ENCODE data around the gene USHBP1.
A peak's percentile ranks its signal among the peaks of the same experiment; 100 is the strongest.

USHBP1 gene

DNA sequence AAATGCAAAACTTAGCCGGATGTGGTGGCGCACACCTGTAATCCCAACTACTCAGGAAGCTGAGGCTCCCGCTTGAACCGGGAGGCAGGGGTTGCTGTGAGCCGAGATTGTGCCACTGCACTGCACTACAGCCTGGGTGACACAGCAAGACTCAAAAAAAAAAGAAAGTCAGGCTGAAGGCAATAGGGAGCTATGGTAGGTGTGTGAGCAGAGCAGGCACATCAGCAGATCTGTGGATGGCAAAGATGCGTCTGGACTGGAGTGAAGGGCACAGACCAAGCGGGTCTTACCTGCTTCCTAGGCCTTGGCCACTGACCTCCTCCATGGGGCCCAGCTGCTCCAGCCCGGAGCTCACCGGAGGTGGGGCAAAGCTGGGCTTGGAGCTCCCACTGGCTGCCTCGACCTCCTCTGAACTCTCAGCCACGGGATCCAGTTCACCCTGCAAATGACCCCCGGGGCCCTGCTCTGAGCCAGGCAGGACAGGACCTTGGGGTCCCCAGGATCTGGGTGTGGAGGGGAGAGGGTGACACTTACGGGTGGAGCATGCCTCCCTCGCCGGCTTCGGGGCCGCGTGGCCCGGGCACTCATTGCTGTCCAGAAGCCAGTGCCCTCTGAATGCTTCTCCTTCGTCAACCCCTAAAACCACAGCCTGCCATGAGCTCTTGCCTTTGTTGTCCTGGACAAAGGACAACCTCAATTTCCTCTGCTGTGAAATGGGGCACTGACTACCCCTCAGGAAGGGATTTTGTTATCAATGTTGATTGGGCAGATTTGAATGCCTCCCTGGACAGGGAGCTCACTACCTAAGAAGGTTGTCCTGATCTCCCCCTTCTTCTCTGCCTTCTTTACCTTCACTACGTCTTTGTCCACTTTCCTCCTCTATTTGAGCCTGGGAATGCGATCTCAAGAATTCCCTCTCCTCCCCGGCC is 569 bp downstream of the USHBP1 start:
- no peak overlapping the region for H3K4me3 ChIP-seq (ENCODE audit: low read depth, low read length)

DNA sequence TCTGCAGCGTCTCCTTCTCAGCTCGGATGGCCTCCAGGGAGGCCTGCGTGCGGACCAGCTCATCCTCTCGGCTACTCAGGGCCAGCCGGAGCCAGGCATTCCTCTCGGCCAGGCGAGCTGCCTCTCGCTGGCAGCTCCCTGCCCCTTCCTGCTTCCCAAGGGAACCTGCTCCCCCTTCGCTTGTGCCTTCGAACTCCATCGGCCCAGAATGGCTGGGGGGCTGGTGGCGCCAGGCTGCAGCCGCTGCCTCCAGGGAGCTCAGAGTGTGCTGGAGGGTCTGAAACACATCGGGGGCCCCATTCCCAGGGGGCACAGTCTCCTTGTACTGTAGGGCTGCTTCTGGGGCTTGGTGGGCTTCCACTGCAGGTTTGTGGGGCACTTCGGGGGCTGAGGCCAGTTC is 2.0 kb downstream of the USHBP1 start:
- H3K4me3 ChIP-seq (ENCODE audit: low read depth, low read length): no peak overlapping the region

DNA sequence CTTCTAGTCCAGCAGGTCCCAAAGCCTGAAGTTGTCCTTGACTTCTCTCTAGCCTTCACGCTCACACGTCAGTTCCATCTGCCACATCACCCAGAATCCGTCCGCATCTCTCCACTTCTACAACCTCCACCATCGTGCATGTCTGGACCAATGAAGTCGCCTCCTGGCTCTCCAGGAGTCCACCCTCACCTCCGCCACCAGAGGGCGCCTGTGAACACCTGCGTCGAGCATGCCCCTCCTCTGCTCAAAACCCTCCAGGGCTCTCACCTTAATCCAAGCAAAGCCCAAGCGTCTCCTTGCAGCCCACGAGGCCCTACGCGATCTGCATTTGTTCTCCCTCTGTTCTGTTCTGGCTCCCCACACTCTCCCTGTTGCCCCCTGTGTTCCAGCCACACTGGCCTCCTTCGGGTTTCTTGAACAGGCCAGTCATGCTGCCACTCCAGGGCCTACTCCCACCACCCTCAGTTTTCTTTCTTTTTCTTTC is 3.7 kb downstream of the USHBP1 start:
- no peak overlapping the region for H3K4me3 ChIP-seq (ENCODE audit: low read depth, low read length)

DNA sequence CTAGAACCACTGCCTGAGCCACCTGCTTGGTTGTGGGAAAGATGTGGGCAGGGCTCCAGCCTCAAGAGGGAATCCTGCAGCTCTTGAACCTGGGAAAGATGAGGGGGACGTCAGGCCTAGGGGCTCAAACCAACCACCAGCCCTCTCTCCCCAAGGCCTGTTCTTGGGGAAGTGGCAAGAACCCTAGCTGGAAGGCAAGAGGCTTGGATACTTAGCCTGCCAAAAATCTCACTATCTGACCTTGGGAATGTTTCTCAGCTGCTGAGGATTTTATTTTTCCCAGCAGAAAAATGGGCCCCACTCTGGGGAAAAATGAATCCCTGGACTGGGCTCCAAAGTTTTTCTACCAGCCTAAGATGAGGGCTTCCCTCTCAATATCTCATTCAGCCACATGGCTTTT is 4.6 kb downstream of the USHBP1 start:
- no peak overlapping the region for H3K4me3 ChIP-seq (ENCODE audit: low read depth, low read length)

DNA sequence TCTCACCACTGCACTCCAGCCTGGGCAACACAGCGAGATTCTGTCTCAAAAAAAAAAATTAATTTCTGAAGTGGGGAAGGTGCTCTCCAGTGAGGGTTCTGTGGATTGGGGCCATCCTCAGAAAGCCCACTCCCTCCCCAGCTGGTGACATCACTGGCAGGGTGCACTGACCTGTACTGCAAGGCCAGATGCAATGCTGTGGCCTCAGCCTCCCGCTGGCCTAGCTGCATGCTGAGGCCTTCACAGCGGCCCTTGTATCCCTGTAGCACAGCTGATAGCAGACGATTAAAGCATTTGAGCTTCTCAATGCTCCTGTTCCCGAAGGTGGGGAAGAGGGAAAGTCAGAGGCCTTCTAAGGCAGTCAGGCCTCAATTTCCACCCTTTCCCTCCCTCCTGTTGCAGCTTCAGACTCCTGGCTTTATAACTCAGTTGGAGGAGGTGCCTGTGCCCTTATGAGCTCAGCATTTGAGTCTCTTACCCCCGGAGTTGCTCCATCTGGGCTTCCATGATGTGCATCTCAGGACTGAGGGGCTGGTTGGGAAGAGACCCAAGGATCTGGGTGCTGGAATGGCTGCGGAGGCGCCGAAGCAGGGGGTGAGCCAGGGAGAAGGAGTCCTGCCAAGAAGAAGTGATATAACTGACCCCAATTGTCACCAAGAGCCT is 5.3 kb downstream of the USHBP1 start:
- no peak overlapping the region for H3K4me3 ChIP-seq (ENCODE audit: low read depth, low read length)

DNA sequence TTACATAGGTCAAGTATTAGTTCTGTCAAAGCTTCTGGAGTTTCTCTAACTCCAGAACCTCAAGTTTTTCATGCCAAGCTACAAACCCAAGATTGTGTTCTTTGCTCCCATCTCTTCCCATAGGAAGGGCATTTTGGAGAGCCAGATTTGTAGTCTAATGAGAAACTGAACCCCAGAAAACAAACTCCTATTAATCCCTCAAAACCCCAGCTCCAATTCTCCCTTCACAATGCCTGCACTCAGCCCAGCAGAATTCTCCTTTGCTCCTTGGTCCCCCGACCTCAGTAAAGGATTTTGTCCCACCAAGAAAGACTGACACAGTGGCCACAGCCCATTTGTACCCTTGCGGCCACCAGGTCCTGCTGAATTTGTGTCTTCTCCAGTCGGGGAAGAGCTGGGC is 8.4 kb downstream of the USHBP1 start:
- no peak overlapping the region for H3K4me3 ChIP-seq (ENCODE audit: low read depth, low read length)

DNA sequence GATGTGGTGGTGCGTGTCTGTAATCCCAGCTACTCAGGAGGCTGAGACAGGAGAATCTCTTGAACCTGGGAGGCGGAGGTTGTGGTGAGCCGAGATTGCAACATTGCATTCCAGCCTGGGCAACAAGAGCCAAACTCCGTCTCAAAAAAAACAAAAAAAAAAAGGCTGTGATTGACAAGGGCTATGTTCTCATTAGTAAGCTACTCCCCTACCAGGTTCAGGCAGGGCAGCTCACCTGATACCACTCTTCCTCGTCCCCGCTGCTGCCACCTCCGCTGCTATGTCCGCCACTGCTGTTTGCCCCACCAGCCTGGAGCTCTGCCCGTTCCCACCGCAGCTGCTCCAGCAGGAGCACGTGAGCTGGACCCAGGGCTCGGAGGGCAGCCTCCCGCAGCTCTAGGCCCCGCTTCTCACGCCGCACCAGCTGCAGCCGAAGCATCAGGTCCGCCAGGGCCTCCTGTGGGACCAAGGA is 9.4 kb downstream of the USHBP1 start:
- H3K4me3 ChIP-seq (ENCODE audit: low read depth, low read length): no peak overlapping the region

DNA sequence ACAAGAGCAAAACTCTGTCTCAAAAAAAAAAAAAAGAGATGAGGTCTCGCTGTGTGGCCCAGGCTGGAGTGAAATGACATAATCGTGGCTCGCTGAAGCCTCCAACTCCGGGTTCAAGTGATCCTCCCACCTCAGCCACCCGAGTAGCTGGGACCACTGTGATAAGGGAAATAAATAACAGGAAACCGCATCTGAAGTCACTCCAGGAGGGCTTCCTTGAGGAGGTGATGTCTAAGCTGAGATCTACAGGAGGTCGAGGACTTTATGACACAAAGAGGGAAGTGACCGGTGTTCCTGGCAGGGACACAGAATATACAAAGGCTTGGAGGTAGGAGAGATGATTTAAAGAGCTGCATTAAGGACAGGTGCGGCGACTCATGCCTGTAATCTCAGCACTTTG is 9.9 kb downstream of the USHBP1 start:
- no peak overlapping the region for H3K4me3 ChIP-seq (ENCODE audit: low read depth, low read length)

DNA sequence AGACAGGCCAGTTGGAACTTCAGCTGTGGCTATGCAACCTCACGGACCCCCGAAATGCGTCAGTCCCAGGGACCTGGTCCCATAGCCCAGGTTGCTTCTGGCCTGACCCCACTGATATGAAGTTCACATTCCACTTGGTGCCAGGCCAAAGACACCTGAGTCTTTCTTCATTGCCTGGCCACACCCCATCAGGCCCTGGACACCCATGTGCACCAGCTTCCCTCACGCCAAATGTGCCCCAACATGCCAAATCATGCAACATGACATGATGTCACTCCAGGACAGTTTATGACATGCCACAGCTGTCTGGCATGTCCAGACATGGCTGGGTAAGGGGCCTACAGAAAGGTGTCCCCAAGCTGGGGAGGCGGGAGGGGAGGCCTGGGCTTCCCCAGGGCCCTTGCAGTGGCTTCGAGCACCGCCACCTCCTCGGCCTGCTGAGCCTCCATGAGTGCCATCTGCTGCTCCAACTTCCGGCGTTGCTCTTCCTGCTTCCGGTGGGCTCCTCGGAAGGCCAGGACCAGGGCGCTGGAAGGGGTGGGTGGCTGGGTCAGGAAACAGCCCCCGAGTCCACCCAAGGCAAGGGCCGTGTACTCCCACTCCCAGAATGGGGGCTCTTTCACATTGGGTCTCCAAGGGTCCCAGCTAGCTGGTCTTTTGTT is 14.5 kb downstream of the USHBP1 start:
- no peak overlapping the region for H3K4me3 ChIP-seq (ENCODE audit: low read depth, low read length)

DNA sequence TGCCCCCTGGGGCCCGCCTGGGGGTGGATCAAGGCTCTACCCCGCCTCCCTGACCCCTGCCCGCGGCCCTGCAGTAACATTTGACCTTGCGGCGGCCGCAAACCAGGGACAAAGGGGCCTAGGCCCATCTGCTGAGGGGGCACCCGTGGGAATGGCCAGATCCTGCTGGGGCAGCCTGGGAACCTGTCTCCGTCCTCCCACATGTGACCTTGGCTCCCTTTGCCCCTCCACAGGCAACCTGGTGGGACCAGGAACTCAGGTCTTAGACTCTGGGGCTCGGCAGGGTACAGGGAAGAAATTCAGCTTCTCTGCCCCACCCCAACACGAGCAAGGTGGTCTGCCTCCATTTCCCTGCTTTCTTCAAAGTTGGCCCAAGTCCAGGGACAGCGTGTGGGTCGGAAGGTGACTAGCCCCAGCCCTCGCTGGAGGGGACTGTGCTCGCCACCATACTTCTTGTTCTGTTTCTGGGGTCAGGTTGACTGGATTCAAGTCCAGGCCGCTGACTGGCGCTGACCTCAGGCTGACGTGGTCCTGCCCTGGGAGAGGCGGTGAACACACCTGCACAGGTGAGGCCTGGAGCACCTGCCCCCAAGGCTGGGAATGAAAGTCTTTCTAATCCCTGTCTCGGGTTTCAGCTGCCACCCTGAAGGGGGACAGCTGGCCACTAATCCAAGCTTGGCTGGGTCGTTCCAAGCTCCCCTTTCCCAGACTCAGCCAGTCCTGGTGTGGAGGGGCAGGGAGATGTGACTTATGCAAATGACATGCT is 16.4 kb downstream of the USHBP1 start:
- H3K4me3 ChIP-seq (ENCODE audit: low read depth, low read length): no peak overlapping the region

DNA sequence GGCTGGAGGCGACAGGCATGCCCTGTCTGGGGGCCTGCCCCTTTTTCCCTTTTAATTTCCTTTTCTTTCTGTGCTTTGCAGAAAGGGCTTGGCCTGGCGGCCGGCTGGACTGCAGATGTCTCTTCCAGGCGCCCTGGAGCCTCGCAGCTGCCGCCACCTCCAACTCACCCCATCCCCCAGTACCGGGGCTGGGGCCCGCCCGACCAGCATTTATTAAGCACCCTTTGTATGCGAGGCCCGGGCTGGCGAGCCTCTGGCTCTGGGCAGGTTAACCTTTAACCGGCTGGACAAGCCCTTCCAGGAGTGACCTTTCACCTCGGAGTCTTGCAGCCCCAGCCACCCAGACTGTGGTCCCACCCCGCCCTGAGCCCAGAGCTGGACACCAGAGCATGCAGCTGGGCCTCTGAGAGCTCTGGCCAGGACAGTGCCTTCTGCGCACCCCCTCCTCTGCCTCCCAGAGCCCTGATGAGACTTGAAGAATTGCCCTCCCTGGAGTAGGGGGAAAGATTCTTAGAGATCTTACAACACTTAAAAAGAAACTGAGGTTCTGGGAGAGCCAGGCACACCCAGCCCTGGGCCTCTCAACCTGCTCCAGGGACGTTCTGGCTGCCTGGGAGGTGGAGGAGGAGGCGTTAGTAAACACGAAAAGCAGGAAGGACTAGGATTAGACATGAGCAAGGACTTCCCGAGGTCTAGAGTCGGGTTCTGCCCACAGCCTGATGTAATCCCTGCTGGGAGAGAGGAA is 17.7 kb downstream of the USHBP1 start:
- peak overlapping the region; percentile 13 for H3K4me3 ChIP-seq (ENCODE audit: low read depth, low read length)

DNA sequence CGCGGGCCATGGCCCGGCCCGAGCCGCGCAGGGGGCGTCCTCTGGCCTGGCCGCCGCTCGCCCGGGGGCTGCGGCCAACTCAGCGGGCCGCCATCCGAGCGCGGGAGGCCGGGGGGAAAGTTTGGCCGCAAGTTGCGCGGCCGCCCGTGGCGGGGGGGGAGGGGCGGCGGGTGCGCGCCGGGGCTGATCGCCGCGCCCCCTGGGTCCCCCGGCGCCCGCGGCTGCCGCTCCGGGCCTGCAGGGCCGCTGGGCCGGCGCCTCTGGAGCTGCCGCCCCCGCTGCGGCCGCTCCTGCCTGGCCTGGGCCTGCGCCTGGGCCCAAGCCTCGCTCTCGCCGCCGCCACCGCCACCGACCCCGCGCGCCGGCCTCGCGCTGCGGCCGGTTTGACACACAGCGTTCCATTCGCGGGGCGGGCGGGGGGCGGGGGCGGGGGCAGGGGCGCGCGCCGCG is 19.0 kb downstream of the USHBP1 start, which contains the start of gene NR2F6:
NR2F6 (minus strand) TSS at position 385 of the 450 bp plus-strand sequence. CDS start 699 bp downstream, outside the sequence.
- H3K4me3 ChIP-seq (ENCODE audit: low read depth, low read length): peak within 1 kb of the TSS; percentile 87

DNA sequence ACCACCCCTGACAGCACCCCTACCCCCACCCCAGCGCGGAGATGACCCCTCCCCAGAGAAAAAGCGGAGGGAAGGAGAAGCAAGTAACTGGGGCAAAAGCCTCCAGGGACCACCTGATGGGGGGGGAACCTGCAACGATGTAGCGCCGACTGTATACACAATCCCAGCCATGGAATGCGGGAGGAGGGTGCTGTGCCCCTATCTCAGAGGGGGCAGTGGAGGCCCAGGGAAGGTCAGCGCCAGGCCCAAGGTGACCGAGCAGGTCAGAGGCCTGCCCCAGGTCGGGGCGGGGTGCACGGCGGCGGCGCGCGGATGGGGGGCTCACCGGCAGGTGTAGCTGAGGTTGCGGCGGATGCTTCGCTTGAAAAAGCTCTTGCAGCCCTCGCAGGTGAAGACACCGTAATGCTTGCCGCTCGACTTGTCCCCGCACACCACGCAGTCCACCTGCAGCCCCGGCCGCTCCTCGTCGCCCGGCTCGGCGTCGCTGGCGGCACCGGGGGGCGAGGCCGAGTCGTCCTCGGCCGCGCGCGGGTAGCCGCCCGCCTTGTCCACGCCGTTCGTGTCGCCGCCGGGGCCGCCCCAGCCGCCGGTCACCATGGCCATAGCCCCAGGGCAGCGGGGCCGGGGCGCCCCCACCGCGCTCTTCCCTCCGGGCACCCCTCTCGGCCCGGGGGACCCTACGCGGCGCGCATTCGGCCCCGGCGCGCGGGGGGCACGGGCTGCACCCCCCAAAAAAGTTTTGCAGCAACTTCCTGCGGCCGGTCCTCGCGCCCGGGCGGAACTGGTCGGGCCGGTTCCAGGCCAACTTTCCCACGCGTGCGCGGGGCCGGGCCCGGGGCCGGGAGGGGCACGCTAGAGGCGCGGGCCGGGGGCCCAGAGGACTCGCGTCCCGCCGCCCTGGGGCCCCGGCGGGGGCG is 19.7 kb downstream of the USHBP1 start:
- H3K4me3 ChIP-seq (ENCODE audit: low read depth, low read length): peak overlapping the region; percentile 87

DNA sequence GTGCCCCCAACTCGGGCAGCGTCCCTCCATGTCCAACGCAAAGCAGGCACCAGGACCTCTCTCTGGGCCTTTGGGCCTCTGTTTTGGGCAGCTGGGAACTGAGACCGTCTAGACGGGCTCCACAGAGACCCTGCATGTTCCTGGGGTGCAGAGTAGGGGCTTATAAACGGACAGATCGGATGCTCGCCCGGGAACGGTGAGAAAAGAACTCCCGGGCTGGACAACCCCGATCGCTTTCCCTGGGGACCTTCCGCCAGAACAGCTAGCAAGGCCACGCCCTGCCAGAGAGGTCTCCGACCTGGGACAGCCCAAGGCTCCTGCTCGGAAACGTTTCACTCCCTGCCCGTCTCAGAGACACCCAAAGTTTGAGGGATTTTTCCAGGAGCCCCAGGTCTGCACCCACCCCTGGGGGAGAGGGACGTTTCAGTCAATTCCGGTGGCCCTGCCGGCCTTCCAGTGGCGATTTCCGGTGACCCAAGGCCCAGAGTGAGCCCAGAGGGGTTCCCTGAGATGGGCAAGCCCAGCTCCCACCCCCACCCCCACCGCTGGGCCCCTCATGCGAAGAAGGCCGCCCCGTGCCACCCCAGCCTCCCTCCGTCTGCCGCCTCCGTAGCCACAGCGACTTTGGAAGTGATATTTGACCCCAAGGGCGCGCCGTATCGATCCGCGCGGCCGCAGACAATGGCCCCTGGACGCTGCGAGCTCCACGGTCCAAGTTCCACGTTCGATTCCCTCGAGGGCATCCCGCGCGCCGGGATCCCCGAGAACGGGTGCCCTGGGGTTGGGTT is 20.5 kb downstream of the USHBP1 start:
- H3K4me3 ChIP-seq (ENCODE audit: low read depth, low read length): peak overlapping the region; percentile 87

DNA sequence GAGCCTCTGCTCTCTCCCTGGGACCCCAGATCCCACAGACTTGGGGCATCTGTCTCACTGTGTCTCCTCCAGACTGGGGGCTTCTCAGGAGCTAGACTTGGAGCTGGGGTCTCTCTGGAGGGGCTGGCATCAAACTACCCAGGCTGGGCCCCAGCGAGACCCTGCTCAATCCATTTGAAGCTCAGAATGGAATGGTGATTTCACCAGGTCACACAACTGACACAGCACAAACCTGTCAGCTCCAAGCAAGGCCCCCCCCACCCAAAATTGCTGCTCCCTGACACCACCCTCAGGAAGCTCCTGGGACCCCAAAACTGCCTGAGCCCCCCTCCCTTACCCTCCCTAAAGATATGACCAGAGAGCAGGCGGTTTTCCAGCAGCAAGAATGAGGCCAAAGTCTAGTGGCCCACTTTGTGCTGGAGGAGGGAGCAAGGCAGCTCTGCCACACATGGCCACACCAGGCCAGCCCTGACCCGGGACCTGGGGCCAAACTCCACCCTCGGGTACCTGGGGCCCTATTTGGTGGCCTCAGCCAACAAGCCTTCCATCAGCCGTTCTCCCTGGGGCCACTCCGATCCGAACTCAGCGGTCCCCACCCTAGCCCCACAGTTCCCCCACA is 21.2 kb downstream of the USHBP1 start:
- H3K4me3 ChIP-seq (ENCODE audit: low read depth, low read length): peak overlapping the region; percentile 87

DNA sequence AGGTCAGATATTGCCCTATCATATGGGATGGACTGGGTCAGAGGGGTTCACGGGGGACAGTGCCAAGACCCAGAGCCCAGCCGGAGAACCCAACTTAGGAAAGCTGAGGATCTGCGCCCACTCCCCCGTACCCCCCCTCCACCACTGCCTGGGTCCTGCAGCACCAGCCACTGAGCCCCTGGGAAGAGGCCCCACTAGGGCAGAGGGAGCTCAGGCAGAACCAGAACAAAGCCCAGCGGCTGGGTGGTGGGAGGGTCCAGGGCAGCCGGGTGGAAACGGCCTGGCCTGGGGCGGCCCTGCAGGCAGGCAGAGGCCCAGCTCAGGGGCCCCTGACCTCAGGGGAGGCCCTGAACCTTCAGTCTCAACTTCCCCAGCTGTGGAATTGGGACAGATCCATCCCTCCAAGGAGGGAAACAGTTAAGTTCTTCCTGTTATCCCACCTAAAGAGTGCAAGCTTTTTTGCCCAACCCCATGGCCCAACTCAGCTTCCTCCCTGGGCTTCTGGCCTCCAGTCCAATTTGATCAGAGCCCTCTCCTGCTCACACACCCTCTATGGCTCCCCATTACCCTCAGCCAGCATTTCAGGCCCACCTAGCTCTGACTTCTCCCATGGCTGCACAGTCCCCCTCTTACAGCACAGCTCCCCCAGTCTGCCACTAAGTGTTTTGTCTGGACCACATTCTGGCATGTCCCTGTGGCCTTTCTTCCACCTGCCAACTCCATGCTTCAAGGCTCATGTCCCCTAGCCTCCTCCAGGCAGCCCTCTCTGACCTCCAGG is 21.9 kb downstream of the USHBP1 start:
- H3K4me3 ChIP-seq (ENCODE audit: low read depth, low read length): no peak overlapping the region
